T1000 (cell line): ENCODE measurements around the gene TMEM87B.

Experiments used
- DNase-seq: peaks from one replicate; lab custom pipeline; 2025; ENCODE audit warnings: mixed read lengths; lab: John Stamatoyannopoulos, UW

Gene TMEM87B

DNA sequence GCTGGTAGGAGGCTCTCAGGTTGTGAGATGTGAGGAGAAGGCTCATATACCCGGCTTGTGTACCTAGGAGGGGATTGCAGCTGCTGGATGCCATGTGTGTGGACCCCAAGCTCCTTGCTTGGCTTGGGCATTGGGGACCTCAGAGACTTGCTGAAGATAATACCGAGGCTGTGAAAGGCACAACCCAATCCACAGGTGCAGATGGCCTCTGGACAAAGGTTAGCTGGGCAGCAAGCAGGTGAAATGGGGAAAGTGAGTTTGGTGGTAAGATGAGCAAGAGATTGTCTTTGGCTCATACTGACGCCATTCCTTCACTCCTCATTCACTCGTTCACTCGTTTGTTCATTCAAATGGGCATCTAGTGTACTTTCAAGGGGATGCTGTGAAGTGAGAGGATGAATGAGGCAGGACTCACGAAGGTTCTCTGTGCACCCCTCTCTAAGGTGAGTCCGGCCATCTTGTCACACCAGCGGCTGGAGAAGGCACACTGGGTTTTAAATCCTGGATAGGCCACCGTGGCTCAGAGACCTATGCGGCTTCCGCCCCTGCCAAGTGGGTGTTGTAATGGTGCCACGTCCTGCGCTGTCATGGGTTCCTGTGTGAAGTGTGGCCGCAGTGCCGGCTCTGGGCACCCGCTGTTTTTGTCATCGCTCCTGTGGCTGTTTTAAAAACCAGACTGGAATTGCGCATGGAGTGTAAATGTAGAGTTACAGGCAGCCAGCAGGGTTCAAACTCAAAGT, 96.8 kb downstream of the TMEM87B start:
- no peak for DNase-seq

DNA sequence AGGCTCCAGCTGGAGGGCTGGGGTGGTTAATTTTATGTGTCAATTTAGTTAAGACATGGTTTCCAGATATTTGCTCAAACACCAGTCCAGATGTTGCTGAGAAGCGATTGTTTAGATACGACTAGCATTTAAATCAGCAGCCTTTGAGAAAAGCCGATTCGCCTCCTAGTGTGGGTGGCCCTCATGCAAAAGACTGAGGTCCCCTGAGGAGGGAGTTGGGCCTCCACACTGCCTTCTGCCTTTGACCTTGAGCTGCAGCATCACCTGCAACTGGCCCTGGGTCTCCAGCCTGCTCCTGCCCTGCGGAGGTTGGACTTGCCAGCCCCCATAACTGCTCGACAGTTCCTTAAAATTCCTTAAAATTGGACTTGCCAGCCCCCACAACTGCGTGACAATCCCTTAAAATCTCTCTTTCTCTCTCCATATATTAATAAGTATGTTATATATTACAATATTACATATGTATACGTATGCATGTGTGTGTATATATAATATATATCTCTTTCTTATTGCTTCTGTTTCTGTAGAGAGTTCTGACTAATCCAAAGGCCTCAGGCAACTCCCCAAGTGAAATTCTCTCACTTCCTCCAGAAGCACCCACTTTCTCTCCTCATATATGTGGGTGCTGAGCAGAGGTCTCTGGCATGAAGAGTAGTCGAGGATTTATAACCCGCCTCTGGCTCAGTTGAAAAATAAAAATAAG, 97.6 kb downstream of the TMEM87B start:
- no peak for DNase-seq

DNA sequence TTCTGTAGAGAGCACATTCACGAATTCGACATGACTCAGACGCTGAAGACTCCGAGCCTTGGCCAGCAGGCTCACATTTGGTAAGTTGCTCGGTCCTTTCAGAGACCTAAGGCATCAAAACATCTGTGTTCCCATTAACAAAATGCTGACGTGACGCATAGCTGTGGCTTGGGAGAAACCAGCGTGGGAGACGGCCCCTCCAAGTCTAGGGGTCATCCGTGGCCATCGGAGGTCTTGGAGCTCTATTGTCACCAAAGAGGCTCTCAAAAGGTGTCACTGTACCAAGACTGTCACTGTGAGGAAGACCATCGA, 98.1 kb downstream of the TMEM87B start:
- no peak for DNase-seq

DNA sequence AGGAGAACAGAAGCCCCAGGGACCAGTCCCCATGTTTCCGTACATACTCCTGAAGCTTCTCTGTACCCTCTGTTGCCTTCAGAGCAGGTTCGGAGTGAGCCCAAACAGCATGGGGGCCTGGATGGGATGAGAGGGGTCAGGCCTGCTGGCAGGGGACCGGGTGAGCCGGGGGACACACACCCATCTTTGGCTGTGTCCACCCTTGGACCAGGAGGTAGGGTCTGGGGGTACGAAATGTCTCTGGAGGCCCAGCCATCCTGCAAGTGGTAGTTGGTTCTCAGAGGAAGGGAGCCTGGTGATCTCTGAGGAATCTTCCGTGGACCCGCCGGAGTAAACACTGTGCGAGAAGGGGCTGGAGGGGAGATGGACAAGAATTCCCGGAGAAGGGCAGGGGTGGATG, 98.4 kb downstream of the TMEM87B start:
- DNase-seq = no peak

DNA sequence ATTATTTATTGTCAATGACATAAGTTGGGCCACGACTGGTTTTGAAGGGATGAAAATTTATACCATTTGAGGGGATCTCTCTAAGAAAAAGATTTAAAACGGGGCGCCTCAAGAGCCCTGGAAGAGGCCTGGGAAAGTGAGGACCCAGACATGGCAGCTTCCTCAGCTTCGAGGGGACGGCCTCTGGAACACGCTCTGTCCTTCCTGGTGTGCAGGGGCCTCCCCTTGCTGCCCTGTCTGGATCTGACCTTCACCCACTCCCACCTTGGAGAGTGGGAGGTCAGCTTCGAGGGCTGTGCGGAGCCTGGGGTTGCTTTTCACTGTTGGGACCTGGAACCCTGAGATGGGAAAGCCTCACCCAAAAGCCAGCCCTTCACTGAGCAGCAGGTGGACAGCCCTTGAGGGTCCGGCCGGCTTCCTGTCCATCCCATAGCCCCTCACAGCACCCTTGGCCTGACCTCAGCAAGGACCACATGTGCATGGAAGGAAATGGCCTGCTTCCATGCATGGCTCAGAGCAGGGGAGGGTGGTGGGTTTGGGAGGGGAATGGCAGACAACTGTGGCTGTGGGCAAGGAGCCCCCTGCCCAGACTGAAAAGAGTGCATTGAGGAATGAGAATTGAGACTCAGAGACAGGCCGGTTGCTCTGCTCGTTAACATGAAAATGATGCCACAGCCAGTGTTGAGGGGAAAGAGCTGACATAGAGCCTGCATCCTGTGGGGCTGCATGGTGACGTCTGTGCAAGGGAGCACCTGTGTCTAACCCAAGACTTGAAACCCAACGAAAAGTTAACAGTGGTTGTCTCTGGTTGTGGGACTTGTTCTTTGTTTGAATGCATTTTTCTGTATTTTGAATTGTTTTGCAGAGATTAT, 99.4 kb downstream of the TMEM87B start:
- no peak for DNase-seq

- DNase-seq = no peak
Observed at GRCh38 chr2:112155331-112156151, 100.5 kb downstream of the TMEM87B start.

DNA sequence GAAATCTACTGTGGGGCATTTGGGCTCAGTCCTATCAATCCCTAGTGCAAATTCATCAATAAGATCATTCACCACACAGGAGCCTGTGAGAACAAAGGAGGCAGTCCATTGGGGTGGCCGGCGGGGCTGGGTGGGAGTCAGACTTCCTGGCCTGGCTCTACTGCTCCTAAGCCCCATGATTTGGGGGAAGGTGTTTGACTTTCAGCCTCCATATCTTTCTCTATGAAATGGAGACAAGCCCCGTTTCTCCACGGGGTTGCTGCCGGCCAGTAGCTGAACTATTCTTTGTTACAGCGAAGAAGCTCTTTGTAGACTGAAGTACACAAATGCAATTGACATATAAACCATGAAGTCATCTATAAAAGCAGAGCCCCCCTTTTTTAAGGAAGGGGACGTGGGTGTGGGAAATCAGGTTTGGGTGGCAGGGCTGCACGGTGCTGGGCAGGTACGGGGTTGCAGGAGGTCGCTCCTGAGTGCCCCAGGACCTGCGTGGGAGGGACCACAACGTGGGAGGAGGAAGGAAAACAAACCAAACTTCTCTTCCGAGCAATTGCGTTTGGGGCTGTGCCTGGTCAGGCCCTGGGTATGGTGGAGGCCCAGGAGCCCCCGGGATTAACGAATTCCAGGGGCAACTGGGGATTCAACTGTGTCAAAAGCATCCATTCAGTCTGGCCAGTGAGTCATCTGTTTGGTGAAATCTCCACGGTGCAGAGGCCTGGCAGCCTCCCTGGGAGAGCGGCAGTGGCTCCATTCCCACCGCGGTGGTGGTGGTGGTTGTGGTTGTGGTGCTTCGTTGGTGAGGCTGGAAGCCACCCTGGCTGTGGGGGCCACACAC, 101.3 kb downstream of the TMEM87B start:
- DNase-seq = no peak

GRCh38 chr2:112157472-112157871, 102.4 kb downstream of the TMEM87B start:
- DNase-seq = no peak

DNA sequence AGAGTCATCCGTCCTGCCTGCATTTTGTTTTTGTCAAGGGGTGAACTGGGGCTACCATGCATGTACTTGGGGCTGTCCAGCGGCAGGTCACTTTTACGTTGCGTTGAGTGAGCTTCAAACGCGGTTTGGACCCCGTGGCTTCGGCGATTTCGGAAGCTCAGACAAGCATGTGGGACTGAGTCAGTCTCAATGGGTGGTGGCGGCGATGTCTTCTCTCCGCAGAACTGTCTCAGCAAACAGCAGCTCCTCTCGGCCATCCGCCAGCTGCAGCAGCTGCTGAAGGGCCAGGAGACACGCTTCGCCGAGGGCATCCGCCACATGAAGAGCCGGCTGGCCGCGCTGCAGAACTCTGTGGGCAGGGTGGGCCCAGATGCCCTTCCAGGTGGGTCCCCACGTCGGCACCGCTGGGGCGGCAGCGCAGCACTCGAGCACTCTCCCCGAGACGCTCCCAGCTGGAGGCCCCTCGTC, 104.4 kb downstream of the TMEM87B start:
- no peak for DNase-seq

- DNase-seq = no peak
Observed at GRCh38 chr2:112160283-112161250, 105.5 kb downstream of the TMEM87B start.

DNA sequence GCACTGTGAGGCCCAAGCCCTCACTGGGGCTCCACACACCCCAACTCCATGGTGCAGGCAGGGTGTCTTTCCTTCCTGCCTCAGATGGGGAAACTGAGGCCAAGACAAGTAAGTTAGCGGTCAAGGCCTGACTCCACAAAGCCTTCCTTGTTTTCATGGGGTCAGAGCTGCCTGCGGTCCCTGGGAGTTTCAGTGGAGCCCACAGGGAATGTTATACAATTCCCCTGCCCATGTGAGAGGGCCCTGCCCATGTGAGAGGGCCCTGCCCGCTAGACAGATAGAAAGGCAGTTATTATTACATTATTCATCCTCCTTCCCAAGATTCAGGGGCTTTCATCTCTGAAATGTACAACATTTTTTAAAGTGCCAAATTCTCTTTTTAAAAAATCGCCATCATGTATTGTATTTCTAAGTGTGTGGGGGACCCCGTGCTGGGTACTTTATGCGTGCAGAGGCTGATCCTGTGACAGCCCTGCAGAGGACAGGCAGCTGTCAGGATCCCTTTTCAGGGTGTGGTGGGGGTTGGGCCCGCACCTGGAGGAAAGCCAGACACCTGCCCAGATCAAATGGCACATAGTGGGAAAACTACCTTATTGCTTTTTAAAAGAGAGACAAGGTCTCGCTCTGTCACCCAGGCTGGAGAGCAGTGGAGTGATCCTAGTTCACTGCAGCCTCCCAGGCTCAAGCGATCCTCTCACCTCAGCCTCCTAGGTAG, 106.5 kb downstream of the TMEM87B start:
- no peak for DNase-seq

- no peak for DNase-seq
Observed at GRCh38 chr2:112162341-112162740, 107.3 kb downstream of the TMEM87B start.

GRCh38 chr2:112162956-112163355, 107.9 kb downstream of the TMEM87B start:
- DNase-seq = no peak

DNA sequence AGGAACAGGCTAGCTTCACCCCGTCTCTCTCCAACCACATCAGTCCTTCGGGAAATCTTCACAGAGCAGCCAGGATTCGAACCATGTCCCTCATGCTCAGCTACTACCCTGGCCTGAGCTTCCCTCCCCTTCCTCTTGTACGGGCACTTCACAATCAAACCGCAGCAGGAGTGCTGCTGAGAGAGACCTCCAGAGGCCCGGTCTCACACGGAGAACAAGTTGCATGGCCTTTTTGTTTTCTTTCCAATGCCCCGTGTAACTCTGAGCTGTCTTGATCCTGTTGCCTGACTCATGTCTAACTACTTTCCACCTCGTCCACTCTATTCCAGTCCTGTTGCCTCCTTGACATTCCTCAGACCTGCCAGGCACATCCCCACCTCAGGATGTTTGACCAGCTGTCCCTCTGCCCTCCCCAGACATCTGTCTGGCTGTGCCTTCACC, 108.5 kb downstream of the TMEM87B start:
- DNase-seq = no peak

- DNase-seq = no peak
Observed at GRCh38 chr2:112164876-112165275, 109.8 kb downstream of the TMEM87B start.

- DNase-seq = no peak
Observed at GRCh38 chr2:112165296-112165695, 110.2 kb downstream of the TMEM87B start.

DNA sequence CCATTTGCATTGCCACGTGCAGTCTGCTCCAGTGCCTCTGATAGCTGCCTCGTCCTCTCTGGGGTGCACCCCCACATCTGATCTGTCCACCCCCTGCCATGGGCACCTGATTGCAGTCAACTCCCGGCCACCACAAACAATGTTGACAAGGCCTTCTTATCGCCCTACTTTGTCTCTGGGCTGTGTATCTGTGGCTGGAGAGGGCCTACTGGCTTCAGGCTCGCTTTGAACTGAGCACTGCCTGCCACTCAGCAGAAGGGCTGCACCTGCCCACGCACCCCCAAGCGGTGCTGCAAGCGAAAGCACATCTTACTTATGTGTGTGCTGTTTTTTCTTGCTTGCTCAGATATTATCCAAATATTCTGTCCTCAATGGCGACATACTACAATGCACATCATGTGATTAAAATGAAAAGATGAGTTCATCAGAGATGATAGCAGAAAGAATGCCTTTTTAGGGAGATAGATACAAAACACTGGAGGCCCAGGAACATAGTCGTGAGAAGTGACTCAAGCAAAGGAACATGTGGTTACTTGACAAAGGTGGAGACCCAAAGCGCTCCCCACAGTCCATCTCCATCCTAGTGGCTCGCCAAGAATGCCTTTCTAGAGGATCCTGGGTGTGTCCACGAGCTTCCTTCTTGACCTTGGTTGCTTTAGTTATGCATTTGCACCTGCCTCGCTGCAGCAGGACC, 111.9 kb downstream of the TMEM87B start:
- DNase-seq = no peak

DNA sequence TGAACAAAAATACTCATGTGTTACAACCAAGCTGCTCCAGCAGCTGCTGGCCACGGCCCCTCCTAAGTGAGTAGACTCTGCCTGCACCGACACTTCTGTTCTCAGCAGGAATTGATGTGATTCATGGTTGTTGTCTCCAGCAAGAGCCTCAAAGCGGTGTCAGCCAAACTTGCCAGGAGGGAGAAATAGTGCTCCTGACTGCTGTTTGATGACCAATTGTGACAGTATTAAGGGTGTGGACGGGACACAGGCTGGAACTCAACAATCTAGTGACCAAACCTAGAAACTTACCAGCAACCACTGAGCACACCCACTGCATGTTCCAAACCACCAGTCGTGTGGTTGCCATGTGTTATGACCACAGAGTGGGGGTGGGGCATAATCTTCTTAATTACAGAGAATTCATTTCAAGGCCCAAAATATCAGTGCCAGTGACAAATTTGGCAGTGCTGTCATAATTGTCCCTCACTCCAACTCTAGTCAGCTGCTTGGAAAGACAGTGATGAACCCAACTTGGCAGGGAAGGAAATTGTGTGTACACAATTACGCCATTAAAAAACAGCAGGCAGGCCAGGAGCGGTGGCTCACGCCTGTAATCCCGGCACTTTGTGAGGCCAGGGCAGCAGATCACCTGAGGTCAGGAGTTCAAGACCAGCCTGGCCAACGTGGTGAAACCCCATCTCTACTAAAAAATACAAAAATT, 113.5 kb downstream of the TMEM87B start:
- DNase-seq = no peak
